ENCODE results near the gene OR10A3.

The OR10A3 gene

DNA sequence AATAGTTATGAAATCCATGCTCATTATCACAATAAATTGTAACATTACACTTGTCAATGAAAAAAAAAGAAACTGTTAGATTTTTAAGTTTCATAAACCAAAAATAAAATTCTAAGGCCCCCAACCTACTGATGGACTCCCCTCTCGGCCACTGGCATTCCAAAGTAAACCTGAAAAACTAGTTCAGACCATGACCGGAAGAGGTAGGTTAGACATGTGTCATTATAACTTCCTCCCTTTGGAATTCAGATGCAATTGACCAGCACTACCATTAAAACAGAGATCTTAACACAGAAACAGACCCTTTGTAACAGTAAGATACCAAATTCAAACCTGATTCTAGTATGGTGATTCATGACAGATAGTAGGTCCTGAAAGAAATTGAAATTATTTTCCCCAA is 23.4 kb downstream of the OR10A3 start:
- H3K9me3 ChIP-seq (ENCODE audit: low read depth, low read length) = no peaks in the 10 kb centered on the region
- no peak overlapping the region for H3K4me3 ChIP-seq
- no peaks in the 10 kb centered on the region for H3K36me3 ChIP-seq (ENCODE audit: insufficient read depth, low read length)
- no peak for TF ChIP-seq POLR2AphosphoS5 (IDR thresholded peaks at IDR 0.05; ENCODE audit: borderline replicate concordance, low read depth, low read length)
- no peak for TF ChIP-seq FOXP2 (optimal IDR thresholded peaks at IDR 0.05; ENCODE audit: control extremely low read depth, extremely low read length, insufficient read depth)
- no peak for TF ChIP-seq EZH2 (IDR thresholded peaks at IDR 0.05)
- DNase-seq (ENCODE audit: low read depth, low spot score) = no peak
- H3K27ac ChIP-seq = no peak overlapping the region
- H3K9ac ChIP-seq (ENCODE audit: insufficient read length) = no peak overlapping the region

DNA sequence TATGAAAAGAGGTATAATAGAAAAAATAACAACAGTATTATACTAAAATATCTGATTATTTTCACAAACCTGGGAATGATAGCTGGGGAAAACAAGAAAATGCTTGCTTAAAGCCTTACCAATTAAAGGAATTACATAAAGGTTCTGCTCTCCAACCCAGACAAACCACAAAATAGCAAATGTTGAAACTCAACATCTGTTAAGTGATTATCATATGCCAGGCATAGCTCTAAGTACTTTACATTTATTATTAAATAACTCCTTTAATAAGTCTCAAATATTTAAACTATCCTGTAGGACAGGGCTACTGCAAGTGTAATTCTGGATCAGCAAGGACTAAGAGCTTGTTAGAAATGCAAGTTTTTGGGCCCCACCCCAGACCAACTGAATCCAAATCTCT is 30.5 kb downstream of the OR10A3 start:
- TF ChIP-seq FOXP2 (optimal IDR thresholded peaks at IDR 0.05; ENCODE audit: control extremely low read depth, extremely low read length, insufficient read depth) (no peak), EZH2 (IDR thresholded peaks at IDR 0.05) (no peak), POLR2AphosphoS5 (IDR thresholded peaks at IDR 0.05; ENCODE audit: borderline replicate concordance, low read depth, low read length) (no peak)
- Histone ChIP-seq H3K9me3 (ENCODE audit: low read depth, low read length) (no peaks in the 10 kb centered on the region), H3K27ac (no peak overlapping the region), H3K36me3 (ENCODE audit: insufficient read depth, low read length) (no peaks in the 10 kb centered on the region), H3K4me3 (no peak overlapping the region), H3K9ac (ENCODE audit: insufficient read length) (no peak overlapping the region)
- no peak for DNase-seq (ENCODE audit: low read depth, low spot score)

DNA sequence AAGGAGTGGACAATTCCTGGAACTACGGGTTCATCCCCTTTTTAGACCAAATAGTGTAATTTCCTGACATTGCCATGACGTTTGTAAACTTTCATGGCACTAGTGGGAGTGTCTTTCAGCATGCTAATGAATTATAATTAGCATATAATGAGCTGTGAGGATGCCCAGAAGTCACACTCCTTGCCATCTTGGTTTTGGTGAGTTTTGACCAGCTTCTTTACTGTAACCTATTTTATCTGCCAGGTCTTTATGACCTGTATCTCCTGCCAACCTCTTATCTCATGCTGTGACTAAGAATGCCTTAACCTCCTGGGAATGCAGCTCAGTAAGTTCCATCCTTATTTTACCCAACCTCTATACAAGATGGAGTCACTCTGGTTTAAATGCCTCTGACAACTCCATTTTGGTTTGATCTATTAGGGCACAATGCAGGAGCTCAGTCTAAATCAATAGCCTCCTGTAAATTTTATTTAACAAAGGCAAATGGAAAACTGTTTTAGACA is 31.2 kb downstream of the OR10A3 start:
- H3K27ac ChIP-seq = no peak overlapping the region
- no peaks in the 10 kb centered on the region for H3K36me3 ChIP-seq (ENCODE audit: insufficient read depth, low read length)
- H3K9me3 ChIP-seq (ENCODE audit: low read depth, low read length) = no peaks in the 10 kb centered on the region
- DNase-seq (ENCODE audit: low read depth, low spot score) = no peak
- TF ChIP-seq POLR2AphosphoS5 (IDR thresholded peaks at IDR 0.05; ENCODE audit: borderline replicate concordance, low read depth, low read length) (no peak), EZH2 (IDR thresholded peaks at IDR 0.05) (no peak), FOXP2 (optimal IDR thresholded peaks at IDR 0.05; ENCODE audit: control extremely low read depth, extremely low read length, insufficient read depth) (no peak)
- no peak overlapping the region for H3K9ac ChIP-seq (ENCODE audit: insufficient read length)
- no peak overlapping the region for H3K4me3 ChIP-seq

- no peak overlapping the region for H3K9ac ChIP-seq (ENCODE audit: insufficient read length)
- no peaks in the 10 kb centered on the region for H3K9me3 ChIP-seq (ENCODE audit: low read depth, low read length)
- DNase-seq (ENCODE audit: low read depth, low spot score) = no peak
- no peak for TF ChIP-seq POLR2AphosphoS5 (IDR thresholded peaks at IDR 0.05; ENCODE audit: borderline replicate concordance, low read depth, low read length)
- no peak for TF ChIP-seq EZH2 (IDR thresholded peaks at IDR 0.05)
- TF ChIP-seq FOXP2 (optimal IDR thresholded peaks at IDR 0.05; ENCODE audit: control extremely low read depth, extremely low read length, insufficient read depth) = no peak
- no peaks in the 10 kb centered on the region for H3K36me3 ChIP-seq (ENCODE audit: insufficient read depth, low read length)
- H3K27ac ChIP-seq = no peak overlapping the region
- no peak overlapping the region for H3K4me3 ChIP-seq
Observed at GRCh38 chr11:7909585-7910285, 31.8 kb downstream of the OR10A3 start.

DNA sequence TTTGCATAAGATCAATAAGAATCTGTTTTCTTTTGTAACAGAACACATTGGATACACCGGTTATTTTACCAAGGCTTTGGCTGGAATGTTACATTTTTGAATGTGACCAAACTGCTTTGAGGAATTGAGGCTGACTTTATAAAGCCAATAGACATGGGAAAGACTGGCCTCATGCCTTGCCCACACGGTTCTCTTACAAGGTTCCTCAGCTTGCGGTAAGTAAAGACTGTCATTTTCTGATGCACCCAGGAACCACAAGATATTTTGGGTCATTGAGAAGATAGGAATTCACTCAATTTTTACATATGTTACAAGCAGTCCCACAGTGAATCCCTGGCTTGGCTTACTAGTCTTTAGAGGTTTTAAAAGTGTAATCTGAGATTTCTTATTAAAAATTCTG is 34.4 kb downstream of the OR10A3 start:
- Histone ChIP-seq H3K9me3 (ENCODE audit: low read depth, low read length) (no peaks in the 10 kb centered on the region), H3K27ac (no peak overlapping the region), H3K36me3 (ENCODE audit: insufficient read depth, low read length) (no peaks in the 10 kb centered on the region), H3K9ac (ENCODE audit: insufficient read length) (no peak overlapping the region), H3K4me3 (no peak overlapping the region)
- no peak for DNase-seq (ENCODE audit: low read depth, low spot score)
- TF ChIP-seq EZH2 (IDR thresholded peaks at IDR 0.05) (no peak), POLR2AphosphoS5 (IDR thresholded peaks at IDR 0.05; ENCODE audit: borderline replicate concordance, low read depth, low read length) (no peak)

DNA sequence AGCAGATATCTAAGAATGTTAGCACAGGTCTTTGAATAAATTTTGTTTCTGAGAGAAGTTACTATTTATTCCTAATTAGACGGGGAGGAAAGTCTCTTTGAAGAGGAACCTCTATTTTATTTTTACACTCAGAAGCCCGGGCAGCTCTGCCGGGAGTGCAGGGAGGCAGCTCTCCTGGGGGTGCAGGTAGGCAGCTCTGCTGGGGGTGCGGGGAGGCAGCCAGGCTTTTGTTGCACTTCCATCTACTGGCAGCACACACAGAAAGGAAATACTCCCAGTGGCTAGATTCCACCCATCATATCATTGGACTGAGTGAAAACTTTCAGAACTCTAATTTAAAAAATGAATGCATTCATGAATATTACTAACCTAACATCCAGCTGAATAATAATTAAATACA is 35.0 kb downstream of the OR10A3 start:
- no peaks in the 10 kb centered on the region for H3K9me3 ChIP-seq (ENCODE audit: low read depth, low read length)
- H3K4me3 ChIP-seq = no peak overlapping the region
- no peak overlapping the region for H3K9ac ChIP-seq (ENCODE audit: insufficient read length)
- H3K27ac ChIP-seq = no peak overlapping the region
- DNase-seq (ENCODE audit: low read depth, low spot score) = no peak
- no peaks in the 10 kb centered on the region for H3K36me3 ChIP-seq (ENCODE audit: insufficient read depth, low read length)
- no peak for TF ChIP-seq FOXP2 (optimal IDR thresholded peaks at IDR 0.05; ENCODE audit: control extremely low read depth, extremely low read length, insufficient read depth)
- no peak for TF ChIP-seq POLR2AphosphoS5 (IDR thresholded peaks at IDR 0.05; ENCODE audit: borderline replicate concordance, low read depth, low read length)
- TF ChIP-seq EZH2 (IDR thresholded peaks at IDR 0.05) = no peak

DNA sequence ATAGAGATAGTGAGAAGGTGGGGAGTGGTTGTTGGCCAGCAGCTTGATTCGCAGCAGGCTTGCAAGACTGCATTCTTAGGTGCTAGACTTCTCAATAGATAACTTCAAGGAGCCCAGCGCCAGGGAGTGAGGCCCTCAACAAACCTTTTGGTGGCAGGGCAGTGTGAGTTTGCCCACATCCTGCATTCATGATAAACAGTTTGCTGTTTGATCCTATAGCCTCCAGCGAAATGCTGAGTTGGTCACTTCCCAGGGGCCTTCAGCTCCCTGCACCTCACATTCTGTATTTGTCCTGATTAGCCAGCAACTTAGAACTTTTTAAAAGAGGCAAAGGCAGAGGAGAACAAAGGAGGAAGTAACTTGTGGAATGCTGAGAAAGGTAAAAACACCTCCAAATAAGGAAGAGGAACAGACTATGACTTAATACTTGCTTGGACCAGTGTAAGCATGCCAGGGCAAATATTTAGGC is 35.5 kb downstream of the OR10A3 start:
- H3K4me3 ChIP-seq = no peak overlapping the region
- no peaks in the 10 kb centered on the region for H3K9me3 ChIP-seq (ENCODE audit: low read depth, low read length)
- no peak overlapping the region for H3K27ac ChIP-seq
- DNase-seq (ENCODE audit: low read depth, low spot score) = no peak
- TF ChIP-seq FOXP2 (optimal IDR thresholded peaks at IDR 0.05; ENCODE audit: control extremely low read depth, extremely low read length, insufficient read depth) (no peak), EZH2 (IDR thresholded peaks at IDR 0.05) (no peak), POLR2AphosphoS5 (IDR thresholded peaks at IDR 0.05; ENCODE audit: borderline replicate concordance, low read depth, low read length) (no peak)
- H3K36me3 ChIP-seq (ENCODE audit: insufficient read depth, low read length) = no peaks in the 10 kb centered on the region
- no peak overlapping the region for H3K9ac ChIP-seq (ENCODE audit: insufficient read length)

DNA sequence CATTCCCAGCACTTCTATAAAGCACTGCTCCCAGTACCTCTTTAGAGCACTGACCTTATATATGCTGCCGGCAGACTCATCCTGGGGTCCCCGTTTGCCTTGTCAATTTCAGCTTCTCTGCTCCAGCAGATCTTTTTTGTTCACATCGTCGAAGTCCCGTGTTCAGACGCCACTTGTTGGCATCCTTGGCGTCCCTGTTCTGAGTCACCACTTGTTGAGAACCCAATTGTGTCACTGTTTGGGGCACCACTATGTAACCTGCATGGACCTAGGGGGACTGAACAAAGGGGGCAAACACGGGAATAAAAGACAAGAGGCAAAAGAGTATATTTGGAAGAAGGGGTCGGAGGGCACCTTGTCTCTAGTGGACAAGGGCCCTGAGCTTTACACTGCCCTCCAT is 36.0 kb downstream of the OR10A3 start:
- Histone ChIP-seq H3K9ac (ENCODE audit: insufficient read length) (no peak overlapping the region), H3K9me3 (ENCODE audit: low read depth, low read length) (no peaks in the 10 kb centered on the region), H3K36me3 (ENCODE audit: insufficient read depth, low read length) (no peaks in the 10 kb centered on the region), H3K4me3 (no peak overlapping the region), H3K27ac (no peak overlapping the region)
- TF ChIP-seq EZH2 (IDR thresholded peaks at IDR 0.05) = no peak
- TF ChIP-seq POLR2AphosphoS5 (IDR thresholded peaks at IDR 0.05; ENCODE audit: borderline replicate concordance, low read depth, low read length) = no peak
- no peak for TF ChIP-seq FOXP2 (optimal IDR thresholded peaks at IDR 0.05; ENCODE audit: control extremely low read depth, extremely low read length, insufficient read depth)
- no peak for DNase-seq (ENCODE audit: low read depth, low spot score)

- Histone ChIP-seq H3K9me3 (ENCODE audit: low read depth, low read length) (no peaks in the 10 kb centered on the region), H3K36me3 (ENCODE audit: insufficient read depth, low read length) (no peaks in the 10 kb centered on the region), H3K4me3 (no peak overlapping the region), H3K27ac (no peak overlapping the region), H3K9ac (ENCODE audit: insufficient read length) (no peak overlapping the region)
- no peak for TF ChIP-seq EZH2 (IDR thresholded peaks at IDR 0.05)
- TF ChIP-seq FOXP2 (optimal IDR thresholded peaks at IDR 0.05; ENCODE audit: control extremely low read depth, extremely low read length, insufficient read depth) = no peak
- no peak for TF ChIP-seq POLR2AphosphoS5 (IDR thresholded peaks at IDR 0.05; ENCODE audit: borderline replicate concordance, low read depth, low read length)
- DNase-seq (ENCODE audit: low read depth, low spot score) = no peak
Observed at GRCh38 chr11:7904917-7905316, 36.6 kb downstream of the OR10A3 start.
